ENCODE results near the gene PPP1R37. TPM values are rescaled to one million over a fixed set of nuclear protein-coding genes. Genes with fewer than 3 reads are reported as not detected.

The PPP1R37 gene
- total and polyA plus RNA-seq, 2 donors (not counting 1 experiment from before 2014, with no cell fraction given), result 20.7 to 28.1 TPM

- H3K4me1 ChIP-seq (ENCODE audit: control insufficient read depth in 2 of 2, insufficient read depth in 2 of 2, low read length in 2 of 2), result peaks cover 17 to 36% of the 10 kb centered on the region in 2 donors
- H3K36me3 ChIP-seq (replicated peaks in 1 of 2; ENCODE audit: control extremely low read depth in 1 of 2, control insufficient read depth in 1 of 2, extremely low read depth in 1 of 2, insufficient read depth in 2 of 2, low read length in 1 of 2), result peaks cover 0 to 68% of the 10 kb centered on the region in 2 experiments
- Mint-ChIP-seq H3K27me3 (no peaks in the 10 kb centered on the region), H3K4me1 (peaks cover 47% of the 10 kb centered on the region), H3K27ac (peak overlapping the region; percentile 81), H3K9me3 (ENCODE audit: insufficient read depth) (no peaks in the 10 kb centered on the region), H3K4me3 (no peak overlapping the region)
- no peak overlapping the region for H3K4me3 ChIP-seq (ENCODE audit: control extremely low read depth in 1 of 5, extremely low read depth in 1 of 5, insufficient read depth in 1 of 5, low read depth in 2 of 5, low read length in 4 of 5)
- CTCF ChIA-PET, result interaction anchor here (0.6 to 0.7 kb wide), 3 partner anchors 9 to 107 kb away, joined by 3 read pairs; no protein-coding TSS in a partner anchor
- POLR2A ChIA-PET, result interaction anchor here (0.6 to 1.7 kb wide), 3 partner anchors 20 to 72 kb away, joined by 3 to 5 read pairs (median 3); no protein-coding TSS in a partner anchor
- WGBS (ENCODE audit: insufficient coverage), result 95% methylated on average over 33 of the region's 34 CpGs
- H3K27ac ChIP-seq (ENCODE audit: low read length in 2 of 2), result no peak overlapping the region
- peaks cover 86% of the 10 kb centered on the region for H4K20me1 ChIP-seq (ENCODE audit: control insufficient read depth, insufficient read depth, low read length, poor library complexity, severe bottlenecking)
- TF ChIP-seq EZH2 (IDR thresholded peaks at IDR 0.05; ENCODE audit: borderline replicate concordance, insufficient read depth, low read depth, low read length, poor library complexity, severe bottlenecking), result no peak
- no peak for TF ChIP-seq CTCF (IDR thresholded peaks at IDR 0.05)
- H2AFZ ChIP-seq (ENCODE audit: insufficient read depth, low read depth, low read length, poor library complexity, severe bottlenecking), result no peak overlapping the region
- no peak overlapping the region for H3K4me2 ChIP-seq (replicated peaks; ENCODE audit: low read depth, low read length, poor library complexity, severe bottlenecking)
- intact Hi-C loops (cut with micrococcal nuclease), result no loop called here
- no peaks in the 10 kb centered on the region for H3K9me3 ChIP-seq (ENCODE audit: control extremely low read depth in 1 of 3, control insufficient read depth in 2 of 3, insufficient read depth in 1 of 3, low read length in 2 of 3)
- no peak for DNase-seq
- H3K79me2 ChIP-seq (ENCODE audit: control insufficient read depth, insufficient read depth, low read length), result peaks cover 37% of the 10 kb centered on the region
- no peak for ATAC-seq (ENCODE audit: low read depth)
- H3K9ac ChIP-seq (ENCODE audit: low read length), result no peak overlapping the region
- no peaks in the 10 kb centered on the region for H3K27me3 ChIP-seq (replicated peaks in 1 of 4; ENCODE audit: control extremely low read depth in 1 of 4, control insufficient read depth in 3 of 4, insufficient read depth in 4 of 4, low read length in 3 of 4)
Observed at GRCh38 chr19:45071969-45072790, 20.8 kb upstream of the PPP1R37 start.
